IPS-18a (cell line): ENCODE measurements around the gene RB1.

Experiments used
- H3K27ac ChIP-seq: one replicate; pipeline ENCODE4 v1.5.1; 2013; ENCODE audit warnings: low read length
- H3K27me3 ChIP-seq: one replicate; pipeline ENCODE4 v1.6.1; 2013; ENCODE audit warnings: mild to moderate bottlenecking, low read length; ENCODE audit not compliant: control insufficient read depth, insufficient read depth
- H3K36me3 ChIP-seq: one replicate; pipeline ENCODE4 v1.6.1; 2013; ENCODE audit warnings: low read depth, low read length; ENCODE audit not compliant: control insufficient read depth
- H3K4me1 ChIP-seq: one replicate; pipeline ENCODE4 v1.6.1; 2013; ENCODE audit warnings: low read depth, low read length; ENCODE audit not compliant: control insufficient read depth
- H3K4me3 ChIP-seq: one replicate; pipeline ENCODE4 v1.5.1; 2013; ENCODE audit warnings: low read length
- H3K9ac ChIP-seq: one replicate; pipeline ENCODE4 v1.6.1; 2013; ENCODE audit warnings: mild to moderate bottlenecking, low read length, moderate library complexity
- H3K9me3 ChIP-seq: one replicate; pipeline ENCODE4 v1.6.1; 2013; ENCODE audit warnings: low read depth, low read length; ENCODE audit not compliant: control insufficient read depth

The RB1 gene

DNA sequence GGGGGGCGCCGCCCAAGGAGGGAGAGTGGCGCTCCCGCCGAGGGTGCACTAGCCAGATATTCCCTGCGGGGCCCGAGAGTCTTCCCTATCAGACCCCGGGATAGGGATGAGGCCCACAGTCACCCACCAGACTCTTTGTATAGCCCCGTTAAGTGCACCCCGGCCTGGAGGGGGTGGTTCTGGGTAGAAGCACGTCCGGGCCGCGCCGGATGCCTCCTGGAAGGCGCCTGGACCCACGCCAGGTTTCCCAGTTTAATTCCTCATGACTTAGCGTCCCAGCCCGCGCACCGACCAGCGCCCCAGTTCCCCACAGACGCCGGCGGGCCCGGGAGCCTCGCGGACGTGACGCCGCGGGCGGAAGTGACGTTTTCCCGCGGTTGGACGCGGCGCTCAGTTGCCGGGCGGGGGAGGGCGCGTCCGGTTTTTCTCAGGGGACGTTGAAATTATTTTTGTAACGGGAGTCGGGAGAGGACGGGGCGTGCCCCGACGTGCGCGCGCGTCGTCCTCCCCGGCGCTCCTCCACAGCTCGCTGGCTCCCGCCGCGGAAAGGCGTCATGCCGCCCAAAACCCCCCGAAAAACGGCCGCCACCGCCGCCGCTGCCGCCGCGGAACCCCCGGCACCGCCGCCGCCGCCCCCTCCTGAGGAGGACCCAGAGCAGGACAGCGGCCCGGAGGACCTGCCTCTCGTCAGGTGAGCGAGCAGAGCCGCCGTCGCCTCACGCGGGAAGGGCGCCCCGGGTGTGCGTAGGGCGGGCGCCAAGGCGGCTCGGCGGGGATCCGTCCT, at the start of gene RB1:
TSS of gene RB1 (plus strand) at position 393 of the 784 bp plus-strand sequence. CDS start at position 555, 162 bp downstream.
- Histone ChIP-seq H3K4me3 (peak within 1 kb of the TSS; percentile 98), H3K36me3 (no peaks in the 10 kb centered on the region), H3K27ac (peak within 1 kb of the TSS; percentile 78)

GRCh38 chr13:48253849-48254248, 49.7 kb upstream of the RB1 start:
- no peaks in the 10 kb centered on the region for H3K9me3 ChIP-seq
- H3K4me3 ChIP-seq = no peak overlapping the region
- H3K27me3 ChIP-seq = no peaks in the 10 kb centered on the region
- H3K27ac ChIP-seq = no peak overlapping the region
- H3K36me3 ChIP-seq = peaks cover 43% of the 10 kb centered on the region
- no peaks in the 10 kb centered on the region for H3K4me1 ChIP-seq
- no peak overlapping the region for H3K9ac ChIP-seq

More for the DNA sequence above, at the start of gene RB1:
- Histone ChIP-seq H3K9ac (peak within 1 kb of the TSS; percentile 95), H3K4me1 (no peaks in the 10 kb centered on the region), H3K27me3 (no peaks in the 10 kb centered on the region), H3K9me3 (no peaks in the 10 kb centered on the region)

- no peaks in the 10 kb centered on the region for H3K4me1 ChIP-seq
- H3K9ac ChIP-seq = no peak overlapping the region
- H3K36me3 ChIP-seq = peaks cover 50% of the 10 kb centered on the region
- no peak overlapping the region for H3K4me3 ChIP-seq
- no peaks in the 10 kb centered on the region for H3K9me3 ChIP-seq
- no peaks in the 10 kb centered on the region for H3K27me3 ChIP-seq
- H3K27ac ChIP-seq = no peak overlapping the region
Observed at GRCh38 chr13:48255090-48255489, 48.5 kb upstream of the RB1 start.

- peaks cover 50% of the 10 kb centered on the region for H3K36me3 ChIP-seq
- H3K27ac ChIP-seq = no peak overlapping the region
- H3K4me1 ChIP-seq = no peaks in the 10 kb centered on the region
- H3K4me3 ChIP-seq = no peak overlapping the region
- no peaks in the 10 kb centered on the region for H3K27me3 ChIP-seq
- H3K9me3 ChIP-seq = no peaks in the 10 kb centered on the region
- H3K9ac ChIP-seq = no peak overlapping the region
Observed at GRCh38 chr13:48255954-48256353, 47.6 kb upstream of the RB1 start.

DNA sequence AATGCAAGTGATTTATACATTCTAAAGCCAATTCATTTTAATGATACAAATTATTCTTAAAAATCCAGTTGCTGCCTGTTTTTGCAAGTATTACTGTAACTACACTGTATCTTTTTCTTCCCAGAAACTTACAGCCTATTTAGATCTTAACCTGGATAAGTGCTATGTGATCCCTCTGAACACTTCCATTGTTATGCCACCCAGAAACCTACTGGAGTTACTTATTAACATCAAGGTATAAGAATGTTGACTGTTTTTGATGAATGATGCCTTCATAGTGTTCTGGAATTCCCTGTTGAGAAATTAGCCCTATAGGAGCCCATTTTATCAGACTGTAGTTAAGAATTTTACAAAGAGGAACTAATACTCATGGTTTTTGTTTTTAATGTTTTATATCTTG, 45.5 kb upstream of the RB1 start:
- H3K36me3 ChIP-seq = peaks cover 68% of the 10 kb centered on the region

GRCh38 chr13:48258430-48258829, 45.1 kb upstream of the RB1 start:
- Histone ChIP-seq H3K27me3 (no peaks in the 10 kb centered on the region), H3K9ac (no peak overlapping the region), H3K4me1 (no peaks in the 10 kb centered on the region), H3K27ac (no peak overlapping the region), H3K36me3 (peaks cover 71% of the 10 kb centered on the region), H3K9me3 (no peaks in the 10 kb centered on the region), H3K4me3 (no peak overlapping the region)

More for the DNA sequence above, 45.5 kb upstream of the RB1 start:
- H3K4me3 ChIP-seq = no peak overlapping the region
- H3K9me3 ChIP-seq = no peaks in the 10 kb centered on the region
- no peaks in the 10 kb centered on the region for H3K4me1 ChIP-seq
- H3K9ac ChIP-seq = no peak overlapping the region
- no peaks in the 10 kb centered on the region for H3K27me3 ChIP-seq
- no peak overlapping the region for H3K27ac ChIP-seq

DNA sequence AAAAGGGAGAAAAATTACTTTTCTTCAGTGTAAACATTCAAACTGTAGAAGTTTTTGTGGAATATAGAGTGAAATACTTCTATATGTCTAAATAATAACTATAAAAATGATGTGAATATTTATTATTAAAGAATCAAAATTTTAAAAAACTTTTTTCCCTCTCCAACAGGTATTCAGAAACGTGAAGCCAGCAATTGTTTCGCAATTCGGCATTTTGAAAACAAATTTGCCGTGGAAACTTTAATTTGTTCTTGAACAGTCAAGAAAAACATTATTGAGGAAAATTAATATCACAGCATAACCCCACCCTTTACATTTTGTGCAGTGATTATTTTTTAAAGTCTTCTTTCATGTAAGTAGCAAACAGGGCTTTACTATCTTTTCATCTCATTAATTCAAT, 42.6 kb upstream of the RB1 start:
- H3K4me1 ChIP-seq = no peaks in the 10 kb centered on the region
- H3K4me3 ChIP-seq = no peak overlapping the region
- no peaks in the 10 kb centered on the region for H3K9me3 ChIP-seq
- no peaks in the 10 kb centered on the region for H3K27me3 ChIP-seq
- H3K27ac ChIP-seq = no peak overlapping the region
- H3K36me3 ChIP-seq = peaks cover 55% of the 10 kb centered on the region
- no peak overlapping the region for H3K9ac ChIP-seq

DNA sequence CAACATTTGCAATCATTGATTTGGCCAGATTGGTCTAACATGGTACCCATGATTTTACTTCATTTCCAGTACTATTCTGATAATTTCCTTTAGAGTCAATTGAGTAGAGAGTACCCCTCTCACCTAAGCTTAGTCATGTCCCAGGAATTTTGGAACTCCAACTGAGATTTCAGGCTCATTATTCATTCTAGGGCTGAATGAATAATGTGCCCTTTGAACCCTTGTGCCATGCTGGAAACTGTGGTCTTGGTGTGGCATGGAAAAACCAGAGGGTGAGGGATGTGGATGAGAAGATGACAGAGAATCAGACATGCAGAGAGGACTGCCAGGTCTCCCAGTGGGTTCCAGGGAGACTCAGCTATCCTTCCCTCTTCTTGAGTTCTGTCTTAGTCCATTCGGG, 40.4 kb upstream of the RB1 start:
- no peaks in the 10 kb centered on the region for H3K27me3 ChIP-seq
- H3K36me3 ChIP-seq = peaks cover 38% of the 10 kb centered on the region
- no peaks in the 10 kb centered on the region for H3K9me3 ChIP-seq
- H3K4me1 ChIP-seq = no peaks in the 10 kb centered on the region
- no peak overlapping the region for H3K9ac ChIP-seq
- no peak overlapping the region for H3K27ac ChIP-seq
- no peak overlapping the region for H3K4me3 ChIP-seq

DNA sequence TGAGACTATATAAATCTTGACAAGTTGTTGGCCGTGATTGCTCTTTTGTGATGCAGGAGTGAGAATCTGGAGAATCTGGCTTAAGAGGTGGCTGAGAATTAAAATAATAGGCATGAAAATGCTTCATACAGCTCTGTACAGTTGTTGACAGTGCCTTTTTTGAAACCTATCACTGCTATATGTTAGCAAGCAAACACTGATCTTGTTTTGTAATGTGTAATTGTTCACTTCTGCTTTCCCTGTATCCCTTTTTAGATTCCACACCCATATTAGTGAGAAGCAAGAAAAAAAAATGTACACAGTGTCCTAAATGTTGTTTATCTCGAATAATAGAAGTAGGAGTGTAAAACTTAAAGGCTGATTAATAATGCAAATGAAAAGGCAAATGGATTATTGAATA, 39.5 kb upstream of the RB1 start:
- no peaks in the 10 kb centered on the region for H3K4me1 ChIP-seq
- no peak overlapping the region for H3K9ac ChIP-seq
- H3K4me3 ChIP-seq = no peak overlapping the region
- H3K27ac ChIP-seq = no peak overlapping the region
- H3K27me3 ChIP-seq = no peaks in the 10 kb centered on the region
- peaks cover 29% of the 10 kb centered on the region for H3K36me3 ChIP-seq
- no peaks in the 10 kb centered on the region for H3K9me3 ChIP-seq

GRCh38 chr13:48265217-48265815, 38.2 kb upstream of the RB1 start:
- H3K4me3 ChIP-seq = no peak overlapping the region

DNA sequence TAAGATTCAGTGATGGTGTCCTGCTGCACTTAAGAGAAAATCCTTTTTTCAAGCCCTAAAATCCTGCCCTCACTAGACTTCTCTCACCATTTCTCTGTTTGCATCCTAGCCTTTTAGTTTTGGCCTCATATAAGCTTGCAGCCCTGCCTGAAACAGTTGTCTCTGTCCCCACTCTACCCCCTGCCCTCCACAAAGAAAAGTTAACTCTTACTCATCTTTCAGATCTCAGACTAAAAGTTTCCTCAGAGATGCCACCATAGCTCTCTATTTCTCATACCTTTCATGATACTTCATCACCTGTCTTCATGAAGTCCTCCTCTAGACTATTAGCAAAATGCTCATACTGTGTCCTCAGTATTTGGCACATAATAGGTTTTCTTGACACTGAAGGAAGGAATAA, 37.4 kb upstream of the RB1 start:
- Histone ChIP-seq H3K4me3 (no peak overlapping the region), H3K27ac (no peak overlapping the region), H3K9ac (no peak overlapping the region), H3K9me3 (no peaks in the 10 kb centered on the region), H3K27me3 (no peaks in the 10 kb centered on the region), H3K4me1 (no peaks in the 10 kb centered on the region), H3K36me3 (peaks cover 22% of the 10 kb centered on the region)

More at GRCh38 chr13:48265217-48265815, 38.2 kb upstream of the RB1 start:
- Histone ChIP-seq H3K9ac (no peak overlapping the region), H3K27me3 (no peaks in the 10 kb centered on the region), H3K36me3 (peaks cover 24% of the 10 kb centered on the region), H3K27ac (no peak overlapping the region), H3K9me3 (no peaks in the 10 kb centered on the region), H3K4me1 (no peaks in the 10 kb centered on the region)
